ENCODE data around the gene ANXA5.

DNA sequence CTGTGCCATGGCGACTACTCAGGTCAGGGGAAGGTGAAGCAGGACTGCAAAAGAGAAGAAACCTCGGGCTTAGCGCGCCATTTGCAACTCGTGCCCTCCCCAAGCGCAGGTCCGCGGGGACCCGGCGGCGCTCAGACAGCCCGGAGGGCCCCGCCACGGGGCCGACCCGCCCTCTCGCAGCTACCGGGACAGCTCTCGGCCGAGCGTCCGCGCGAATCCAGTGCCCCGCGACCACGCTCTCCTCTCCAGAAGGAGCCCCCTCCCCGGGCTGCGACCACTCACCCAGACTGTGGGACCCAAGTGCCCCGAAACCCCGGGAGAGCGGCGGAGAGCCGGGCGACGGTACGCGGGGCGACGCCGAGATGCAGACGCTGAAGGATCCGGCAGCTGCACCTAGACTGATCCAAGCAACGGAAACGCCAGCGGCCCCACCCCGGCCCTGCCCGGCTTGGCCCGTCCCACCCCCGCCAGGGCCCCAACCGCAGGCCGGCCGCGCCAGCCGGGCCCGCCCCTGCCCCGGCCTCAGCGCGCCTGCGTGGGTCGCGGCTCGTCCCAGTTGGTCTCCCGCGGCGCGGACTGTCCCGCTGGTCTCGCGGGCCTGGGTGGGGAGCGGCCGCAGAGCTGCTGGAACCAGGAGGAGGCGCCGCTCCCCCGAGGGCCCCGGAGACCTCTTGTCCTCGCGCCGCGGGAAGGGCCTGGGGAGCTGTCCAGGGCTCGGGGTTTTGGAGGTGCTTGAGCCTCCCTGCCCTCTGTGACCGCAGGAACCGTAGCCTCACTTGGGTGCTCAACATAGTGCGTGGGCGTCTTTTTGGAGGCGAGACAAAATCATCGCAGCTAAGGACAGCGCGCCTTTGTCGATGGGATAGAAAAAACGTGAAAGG is at the start of gene ANXA5:
- TF ChIP-seq SIN3A (IDR thresholded peaks at IDR 0.05; ENCODE audit: borderline replicate concordance, insufficient read depth, low read length) (no peak), REST (IDR thresholded peaks at IDR 0.05; ENCODE audit: insufficient read depth in 1 of 2, low read depth in 2 of 2, low read length in 2 of 2) (peak; percentile 73 to 91), POLR2AphosphoS5 (IDR thresholded peaks at IDR 0.05; ENCODE audit: low read depth, low read length) (peak; percentile 78), TAF1 (IDR thresholded peaks at IDR 0.05; ENCODE audit: borderline replicate concordance, insufficient read depth, low read length) (peak; percentile 81; the same call in 1 of the 2 replicates)
